Left colon (tissue), 2 donors: ENCODE data around the gene RBBP8NL. TPM values are rescaled to one million over a fixed set of nuclear protein-coding genes. Genes with fewer than 3 reads are reported as not detected.
A peak's percentile ranks its signal among the peaks of the same experiment; 100 is the strongest.

ENCODE experiments used
- ATAC-seq: fragments of 200-7000 bp; cut with Tn5 transposase; one replicate; pipeline ENCODE4 v1.9.1; 2020; ENCODE audit warnings: mild to moderate bottlenecking, moderate library complexity
- DNase-seq, 2 donors: peaks; one replicate each; pipeline ENCODE4 v3.0.0-alpha.2; 2020
- intact Hi-C, 2 donors: fragments of 100-400 bp; cut with DNase I in 1 of 2; cut with micrococcal nuclease in 1 of 2; formaldehyde crosslinking; loops; one replicate each; pipeline versions ENCODE4 v1.11.2 to v1.14.0; 2022; cut with DNase I, micrococcal nuclease
- total RNA-seq, 2 donors: library from RNA; stranded (reverse); fragmentation: NEBNext Ultra II Directional; extraction: Animal tissue kit (Norgen Biotek cat#: 25700); gene quantifications; one replicate each; pipeline ENCODE4 v1.2.1, GENCODE V29; 2021
- donor health status: DM: no; HTN: no; CAD: no.
- donor health status: DM: yes; HTN: yes; CAD: no.

Gene RBBP8NL
- total RNA-seq, 2 donors from 2014 or later, result 4.8 to 6.7 TPM

GRCh38 chr20:62370807-62371587 is 56.3 kb downstream of the RBBP8NL start:
- ATAC-seq, result no peak
- DNase-seq, result no peak
- intact Hi-C loops, result no loop called here

- no peak for ATAC-seq
- no peak for DNase-seq
- intact Hi-C loops, result no loop called here
These were observed 57.1 kb downstream of the RBBP8NL start for GRCh38 chr20:62370115-62370806.

- DNase-seq (no peak), ATAC-seq (no peak)
- intact Hi-C loops, result no loop called here
These were observed 57.6 kb downstream of the RBBP8NL start for GRCh38 chr20:62369815-62370114.

GRCh38 chr20:62368976-62369814 is 58.1 kb downstream of the RBBP8NL start:
- intact Hi-C loops, result no loop called here
- peak; percentile 13 for ATAC-seq
- DNase-seq, result no peak

GRCh38 chr20:62368392-62368975 is 58.9 kb downstream of the RBBP8NL start:
- ATAC-seq (peak; percentile 11), DNase-seq (peak; percentile 53 to 70)
- intact Hi-C loops, result no loop called here

GRCh38 chr20:62367633-62368391 is 59.5 kb downstream of the RBBP8NL start:
- DNase-seq, result peak in 1 of 2 donors; percentile 44
- ATAC-seq, result peak; percentile 19
- intact Hi-C loops, result no loop called here

GRCh38 chr20:62367136-62367632 is 60.2 kb downstream of the RBBP8NL start, which contains the start of gene LAMA5:
LAMA5 (minus strand) TSS chr20:62367312; CDS start chr20:62367245, 67 bp downstream.
- intact Hi-C loops, result no loop called here
- DNase-seq (peak in 1 of 2 donors; percentile 60), ATAC-seq (peak; percentile 69)

GRCh38 chr20:62366370-62367135 is 60.8 kb downstream of the RBBP8NL start:
- DNase-seq (peak in 1 of 2 donors; percentile 46), ATAC-seq (peak; percentile 52)
- intact Hi-C loops, result no loop called here

- DNase-seq (peak in 1 of 2 donors; percentile 49), ATAC-seq (no peak)
- intact Hi-C loops, result no loop called here
These were observed 61.4 kb downstream of the RBBP8NL start for GRCh38 chr20:62365814-62366369.

GRCh38 chr20:62364911-62365736 is 62.2 kb downstream of the RBBP8NL start:
- intact Hi-C loops, result no loop called here
- no peak for ATAC-seq
- DNase-seq, result peak in 1 of 2 donors; percentile 57

- intact Hi-C loops, result no loop called here
- DNase-seq (peak in 1 of 2 donors; percentile 23), ATAC-seq (no peak)
These were observed 63.2 kb downstream of the RBBP8NL start for GRCh38 chr20:62363920-62364851.

- intact Hi-C loops, result no loop called here
- DNase-seq (peak in 1 of 2 donors; percentile 51), ATAC-seq (no peak)
These were observed 64.1 kb downstream of the RBBP8NL start for GRCh38 chr20:62362991-62363919.

- no peak for DNase-seq
- intact Hi-C loops, result no loop called here
These were observed 64.8 kb downstream of the RBBP8NL start for GRCh38 chr20:62362590-62362940.

More at GRCh38 chr20:62362590-62362940, 64.8 kb downstream of the RBBP8NL start:
- ATAC-seq, result no peak
